Measurements from ENCODE around the gene FITM2. TPM values are rescaled to one million over a fixed set of nuclear protein-coding genes. Genes with fewer than 3 reads are reported as not detected.

The FITM2 gene
- total and polyA plus RNA-seq, 4 donors = 2.7 to 19.7 (median 7.9) TPM

- Histone ChIP-seq H3K4me1 (ENCODE audit: control insufficient read depth in 5 of 5, insufficient read depth in 5 of 5, low read length in 5 of 5) (peaks cover 0 to 5% (median 0%) of the 10 kb centered on the region in 5 donors), H3K27me3 (ENCODE audit: control insufficient read depth in 3 of 3, insufficient read depth in 3 of 3, low read length in 2 of 3) (peaks cover 0 to 2% (median 0%) of the 10 kb centered on the region in 3 donors), H3K9ac (ENCODE audit: insufficient read depth in 1 of 2, low read length in 2 of 2) (no peak within 1 kb of the TSS), H3K27ac (ENCODE audit: low read depth in 1 of 2, low read length in 1 of 2) (no peak within 1 kb of the TSS), H3K36me3 (ENCODE audit: control insufficient read depth in 4 of 4, insufficient read depth in 4 of 4, low read length in 4 of 4) (no peaks in the 10 kb centered on the region), H3K4me3 (no peak within 1 kb of the TSS), H3K9me3 (ENCODE audit: control insufficient read depth in 4 of 4, insufficient read depth in 3 of 4, low read length in 3 of 4) (no peaks in the 10 kb centered on the region)
- ATAC-seq (ENCODE audit: insufficient read depth, low FRiP score) = no peak
- WGBS, 2 donors = 87 to 89% methylated on average over 16 of the region's 16 CpGs
- no peak for DNase-seq
- TF ChIP-seq CTCF (IDR thresholded peaks at IDR 0.05; ENCODE audit: control extremely low read depth, extremely low read depth) = no peak
Observed at GRCh38 chr20:44336725-44337380, 25.9 kb upstream of the FITM2 start, which contains the start of gene R3HDML. Gene R3HDML, plus strand, starts transcription at chr20:44337043. Its CDS starts 115 bp downstream, at chr20:44337158.

- no peaks in the 10 kb centered on the region for H3K9me3 ChIP-seq (ENCODE audit: control insufficient read depth in 4 of 4, insufficient read depth in 3 of 4, low read length in 3 of 4)
- TF ChIP-seq CTCF (IDR thresholded peaks at IDR 0.05; ENCODE audit: control extremely low read depth, extremely low read depth) = no peak
- 34 to 43% methylated on average over 14 to 15 of the region's 15 CpGs for WGBS, 2 donors
- ATAC-seq (ENCODE audit: insufficient read depth, low FRiP score) = no peak
- DNase-seq = no peak
- no peak overlapping the region for H3K4me3 ChIP-seq
- peaks cover 0 to 2% (median 0%) of the 10 kb centered on the region in 3 donors for H3K27me3 ChIP-seq (ENCODE audit: control insufficient read depth in 3 of 3, insufficient read depth in 3 of 3, low read length in 2 of 3)
- H3K27ac ChIP-seq (ENCODE audit: low read depth in 1 of 2, low read length in 1 of 2) = no peak overlapping the region
- H3K4me1 ChIP-seq (ENCODE audit: control insufficient read depth in 5 of 5, insufficient read depth in 5 of 5, low read length in 5 of 5) = peaks cover 0 to 5% (median 0%) of the 10 kb centered on the region in 5 donors
- H3K9ac ChIP-seq (ENCODE audit: insufficient read depth in 1 of 2, low read length in 2 of 2) = no peak overlapping the region
- H3K36me3 ChIP-seq (ENCODE audit: control insufficient read depth in 4 of 4, insufficient read depth in 4 of 4, low read length in 4 of 4) = no peaks in the 10 kb centered on the region
Observed at GRCh38 chr20:44336086-44336485, 25.1 kb upstream of the FITM2 start.

- no peak for ATAC-seq (ENCODE audit: insufficient read depth, low FRiP score)
- no peaks in the 10 kb centered on the region for H3K9me3 ChIP-seq (ENCODE audit: control insufficient read depth in 4 of 4, insufficient read depth in 3 of 4, low read length in 3 of 4)
- DNase-seq = no peak
- H3K4me1 ChIP-seq (ENCODE audit: control insufficient read depth in 5 of 5, insufficient read depth in 5 of 5, low read length in 5 of 5) = peaks cover 0 to 5% (median 0%) of the 10 kb centered on the region in 5 donors
- H3K27ac ChIP-seq (ENCODE audit: low read depth in 1 of 2, low read length in 1 of 2) = no peak overlapping the region
- TF ChIP-seq CTCF (IDR thresholded peaks at IDR 0.05; ENCODE audit: control extremely low read depth, extremely low read depth) = no peak
- H3K27me3 ChIP-seq (ENCODE audit: control insufficient read depth in 3 of 3, insufficient read depth in 3 of 3, low read length in 2 of 3) = peaks cover 0 to 2% (median 0%) of the 10 kb centered on the region in 3 donors
- no peaks in the 10 kb centered on the region for H3K36me3 ChIP-seq (ENCODE audit: control insufficient read depth in 4 of 4, insufficient read depth in 4 of 4, low read length in 4 of 4)
- H3K4me3 ChIP-seq = no peak overlapping the region
- no peak overlapping the region for H3K9ac ChIP-seq (ENCODE audit: insufficient read depth in 1 of 2, low read length in 2 of 2)
- WGBS, 2 donors = 87 to 89% methylated on average over 2 of the region's 2 CpGs
Observed at GRCh38 chr20:44335675-44336074, 24.7 kb upstream of the FITM2 start.
